KBM-7 (cell line): ENCODE results near the gene RMRP.

ENCODE experiments used
- DNase-seq: peaks from one replicate; pipeline ENCODE4 v3.0.0-alpha.2; 2015
- in situ Hi-C: fragments of 300-500 bp; cut with MboI; formaldehyde crosslinking; loops from 2 replicates; pipeline ENCODE4 v1.14.3; 2020; ENCODE audit warnings: low sequenced_read_pairs, low pct_unique_long_range_greater_than_20kb, mixed read lengths

RMRP gene

GRCh38 chr9:35657546-35658136 lies at the start of gene RMRP:
Gene RMRP, minus strand, starts transcription at chr9:35658019.
- DNase-seq, result peak; percentile 98
- in situ Hi-C loops, result no loop called here

- in situ Hi-C loops, result no loop called here
- no peak for DNase-seq
Observed at GRCh38 chr9:35706951-35707350, 49.1 kb upstream of the RMRP start.

- in situ Hi-C loops, result no loop called here
- DNase-seq, result no peak
Observed at GRCh38 chr9:35705836-35706430, 48.1 kb upstream of the RMRP start.

GRCh38 chr9:35705372-35705771 lies 47.6 kb upstream of the RMRP start:
- no peak for DNase-seq
- in situ Hi-C loops, result no loop called here

GRCh38 chr9:35703906-35704672 lies 46.3 kb upstream of the RMRP start:
- DNase-seq, result no peak
- in situ Hi-C loops, result no loop called here

GRCh38 chr9:35702696-35703095 lies 44.9 kb upstream of the RMRP start:
- in situ Hi-C loops, result no loop called here
- no peak for DNase-seq

GRCh38 chr9:35700942-35701341 lies 43.1 kb upstream of the RMRP start:
- in situ Hi-C loops, result no loop called here

GRCh38 chr9:35700031-35700430 lies 42.2 kb upstream of the RMRP start:
- in situ Hi-C loops, result no loop called here
- DNase-seq, result no peak

More at GRCh38 chr9:35700942-35701341, 43.1 kb upstream of the RMRP start:
- no peak for DNase-seq

GRCh38 chr9:35698231-35698630 lies 40.4 kb upstream of the RMRP start:
- in situ Hi-C loops, result no loop called here
- no peak for DNase-seq

GRCh38 chr9:35697486-35697885 lies 39.7 kb upstream of the RMRP start:
- no peak for DNase-seq
- in situ Hi-C loops, result no loop called here

- in situ Hi-C loops, result no loop called here
- DNase-seq, result peak; percentile 69
Observed at GRCh38 chr9:35696520-35697215, 38.8 kb upstream of the RMRP start.

- in situ Hi-C loops, result no loop called here
- DNase-seq, result no peak
Observed at GRCh38 chr9:35695943-35696401, 38.2 kb upstream of the RMRP start.

- in situ Hi-C loops, result no loop called here
- no peak for DNase-seq
Observed at GRCh38 chr9:35691757-35692301, 34.0 kb upstream of the RMRP start.

- DNase-seq, result no peak
- in situ Hi-C loops, result no loop called here
Observed at GRCh38 chr9:35691334-35691650, 33.5 kb upstream of the RMRP start.

GRCh38 chr9:35690614-35691333 lies 33.0 kb upstream of the RMRP start:
- peak; percentile 62 for DNase-seq

GRCh38 chr9:35690294-35690613 lies 32.4 kb upstream of the RMRP start:
- DNase-seq, result no peak
- in situ Hi-C loops, result no loop called here

More at GRCh38 chr9:35690614-35691333, 33.0 kb upstream of the RMRP start:
- in situ Hi-C loops, result no loop called here

GRCh38 chr9:35689542-35690293 lies 31.9 kb upstream of the RMRP start, which contains the start of gene TPM2:
Gene TPM2, minus strand, starts transcription at chr9:35689925. Its CDS starts 108 bp downstream, at chr9:35689817.
- in situ Hi-C loops, result no loop called here
- no peak for DNase-seq
